WTC11 (cell line): ENCODE results near the gene GABRR1. TPM values are rescaled to one million over a fixed set of nuclear protein-coding genes. Genes with fewer than 3 reads are reported as not detected.

Source experiments
- ATAC-seq: fragments of 200-7000 bp; cut with Tn5 transposase; 2 replicates; pipeline ENCODE4 v1.10.0; 2021; ENCODE audit warnings: mild to moderate bottlenecking, moderate library complexity
- CTCF ChIA-PET: fragments of 300-600 bp; sonication (Branson Sonifier 250); formaldehyde crosslinking; loops from one replicate; lab custom pipeline; 2021; ENCODE audit warnings: antibody characterized with exemption; lab: Charles Lee
- POLR2A ChIA-PET: fragments of 350-600 bp; sonication (Branson Sonifier 250); formaldehyde crosslinking; loops from one replicate; lab custom pipeline; 2021; ENCODE audit warnings: antibody characterized with exemption; lab: Charles Lee
- DNase-seq: peaks from one replicate; pipeline ENCODE4 v3.0.0; 2021; ENCODE audit warnings: low spot score
- H3K27ac Mint-ChIP-seq: 2 replicates; pipeline ENCODE4 v1.8.0; 2021; ENCODE audit warnings: mixed read lengths
- H3K27me3 Mint-ChIP-seq: 2 replicates; pipeline ENCODE4 v1.8.0; 2021; ENCODE audit warnings: low read depth, mild to moderate bottlenecking, moderate library complexity, mixed read lengths
- H3K36me3 Mint-ChIP-seq: 2 replicates; pipeline ENCODE4 v1.8.0; 2021; ENCODE audit warnings: mixed read lengths
- H3K4me1 Mint-ChIP-seq: 2 replicates; pipeline ENCODE4 v1.8.0; 2022; ENCODE audit warnings: mixed read lengths
- H3K4me3 Mint-ChIP-seq: 2 replicates; pipeline ENCODE4 v1.8.0; 2021; ENCODE audit warnings: mild to moderate bottlenecking, moderate library complexity, mixed read lengths
- H3K9me3 Mint-ChIP-seq: 2 replicates; pipeline ENCODE4 v1.8.0; 2021; ENCODE audit warnings: mixed read lengths
- AR ChIP-seq: fragments of 250-450 bp; sonication (Bioruptor Pico); IDR thresholded peaks from 2 replicates; pipeline ENCODE4 v1.9.0; 2021; ENCODE audit warnings: mild to moderate bottlenecking
- ATF3 ChIP-seq: sonication (generic); formaldehyde crosslinking; conservative IDR thresholded peaks from 2 replicates; pipeline ENCODE4 v1.8.1; 2022; ENCODE audit warnings: mild to moderate bottlenecking, missing genetic modification reagents
- ATF6 ChIP-seq: sonication (generic); formaldehyde crosslinking; IDR thresholded peaks from 2 replicates; pipeline ENCODE4 v1.8.1; 2023; ENCODE audit warnings: mild to moderate bottlenecking, missing genetic modification reagents
- CREB1 ChIP-seq: sonication (generic); formaldehyde crosslinking; IDR thresholded peaks from 2 replicates; pipeline ENCODE4 v1.8.0; 2023; ENCODE audit warnings: mild to moderate bottlenecking, missing genetic modification reagents
- EMX1 ChIP-seq: fragments of 250-450 bp; sonication (Bioruptor Pico); IDR thresholded peaks from 2 replicates; pipeline ENCODE4 v1.8.0; 2021; ENCODE audit warnings: mild to moderate bottlenecking
- FOXJ3 ChIP-seq: sonication (generic); formaldehyde crosslinking; IDR thresholded peaks from 2 replicates; pipeline ENCODE4 v1.9.0; 2021; ENCODE audit warnings: missing genetic modification reagents, mild to moderate bottlenecking, borderline replicate concordance
- FOXK1 ChIP-seq: sonication (generic); formaldehyde crosslinking; IDR thresholded peaks from 2 replicates; pipeline ENCODE4 v1.8.0; 2022; ENCODE audit warnings: mild to moderate bottlenecking, moderate library complexity, missing genetic modification reagents
- GTF2I ChIP-seq: fragments of 250-450 bp; sonication (Bioruptor Pico); conservative IDR thresholded peaks from 2 replicates; pipeline ENCODE4 v1.4.0; 2021; ENCODE audit warnings: mild to moderate bottlenecking
- IRF1 ChIP-seq: sonication (generic); formaldehyde crosslinking; IDR thresholded peaks from 2 replicates; pipeline ENCODE4 v1.8.0; 2023; ENCODE audit warnings: missing genetic modification reagents
- JAZF1 ChIP-seq: fragments of 250-450 bp; sonication (Bioruptor Pico); IDR thresholded peaks from 2 replicates; pipeline ENCODE4 v1.9.0; 2021; ENCODE audit warnings: moderate library complexity, mild to moderate bottlenecking, inconsistent platforms
- NR2C2 ChIP-seq: sonication (generic); formaldehyde crosslinking; IDR thresholded peaks from 2 replicates; pipeline ENCODE4 v1.8.0; 2022; ENCODE audit warnings: mild to moderate bottlenecking, missing genetic modification reagents
- PRRX2 ChIP-seq: fragments of 250-450 bp; sonication (Bioruptor Pico); IDR thresholded peaks from 2 replicates; pipeline ENCODE4 v1.8.0; 2021; ENCODE audit warnings: mild to moderate bottlenecking
- USF2 ChIP-seq: sonication (generic); formaldehyde crosslinking; IDR thresholded peaks from 2 replicates; pipeline ENCODE4 v1.8.1; 2023; ENCODE audit warnings: mild to moderate bottlenecking, missing genetic modification reagents, moderate library complexity
- ZNF425 ChIP-seq: fragments of 250-450 bp; sonication (Bioruptor Pico); conservative IDR thresholded peaks from 2 replicates; pipeline ENCODE4 v1.9.0; 2021; ENCODE audit warnings: mild to moderate bottlenecking
- ZSCAN18 ChIP-seq: fragments of 250-450 bp; sonication (Bioruptor Pico); IDR thresholded peaks from 2 replicates; pipeline ENCODE4 v2.1.2; 2022; ENCODE audit warnings: mild to moderate bottlenecking, moderate library complexity
- total RNA-seq: library from RNA; stranded (reverse); gene quantifications from 3 replicates; pipeline ENCODE4 v1.2.3, GENCODE V29; 2021

Gene GABRR1
- total RNA-seq, 1 experiment from 2014 or later = 0.24 TPM

- no peak for TF ChIP-seq ZNF425 (CRISPR knock-in tag)
- TF ChIP-seq USF2 (CRISPR knock-in tag) = no peak
- TF ChIP-seq EMX1 (CRISPR knock-in tag) = no peak
Measured at GRCh38 chr6:89199579-89199978, 17.6 kb downstream of the GABRR1 start (continued).

- ATAC-seq (peak; percentile 38), DNase-seq (no peak)
- Mint-ChIP-seq H3K27me3 (peaks cover 6% of the 10 kb centered on the region), H3K4me1 (peaks cover 6% of the 10 kb centered on the region), H3K9me3 (peaks cover 30% of the 10 kb centered on the region), H3K36me3 (peaks cover 18% of the 10 kb centered on the region), H3K4me3 (no peak overlapping the region), H3K27ac (no peak overlapping the region)
- ChIA-PET POLR2A (no interaction called here), CTCF (no interaction called here)
- no peak for TF ChIP-seq PRRX2 (CRISPR knock-in tag)
- TF ChIP-seq IRF1 (CRISPR knock-in tag) = no peak
- TF ChIP-seq FOXK1 (CRISPR knock-in tag) = no peak
- TF ChIP-seq JAZF1 (CRISPR knock-in tag) = no peak
Measured at GRCh38 chr6:89198235-89198634, 18.9 kb downstream of the GABRR1 start.

GRCh38 chr6:89197141-89197540 is 20.0 kb downstream of the GABRR1 start:
- Mint-ChIP-seq H3K4me3 (no peak overlapping the region), H3K27me3 (peaks cover 6% of the 10 kb centered on the region; the same call in 1 of the 2 replicates), H3K27ac (no peak overlapping the region), H3K36me3 (peaks cover 18% of the 10 kb centered on the region), H3K4me1 (peaks cover 8% of the 10 kb centered on the region), H3K9me3 (peaks cover 30% of the 10 kb centered on the region)
- CTCF ChIA-PET = no interaction called here
- TF ChIP-seq NR2C2 (CRISPR knock-in tag) = no peak
- no peak for DNase-seq
- no peak for ATAC-seq
- POLR2A ChIA-PET = no interaction called here

GRCh38 chr6:89194559-89194958 is 22.6 kb downstream of the GABRR1 start:
- ATAC-seq (no peak), DNase-seq (no peak)
- POLR2A ChIA-PET = no interaction called here
- CTCF ChIA-PET = no interaction called here
- peaks cover 6% of the 10 kb centered on the region; the same call in 1 of the 2 replicates for H3K27me3 Mint-ChIP-seq
- no peak overlapping the region for H3K27ac Mint-ChIP-seq
- H3K36me3 Mint-ChIP-seq = peaks cover 18% of the 10 kb centered on the region
- H3K4me3 Mint-ChIP-seq = no peak overlapping the region
- TF ChIP-seq ZSCAN18 (no peak), FOXJ3 (no peak), AR (CRISPR knock-in tag) (no peak), CREB1 (no peak), GTF2I (CRISPR knock-in tag) (no peak), ATF3 (no peak), ATF6 (CRISPR knock-in tag) (no peak)
- peaks cover 30% of the 10 kb centered on the region for H3K9me3 Mint-ChIP-seq
- H3K4me1 Mint-ChIP-seq = peaks cover 23% of the 10 kb centered on the region
